HCT116 (cell line): ENCODE results near the gene IL17RE. TPM values are rescaled to one million over a fixed set of nuclear protein-coding genes. Genes with fewer than 3 reads are reported as not detected.

ENCODE experiments used
- ATAC-seq: fragments of 200-7000 bp; cut with Tn5 transposase; 2 replicates; pipeline ENCODE4 v1.9.1; 2020; ENCODE audit warnings: mild to moderate bottlenecking, moderate library complexity
- BruUV-seq: library from RNA; stranded (reverse); fragments of 400-500 nt; replicated peaks from 2 replicates; lab custom pipeline; 2021; lab: Mats Ljungman, UMichigan
- CTCF ChIA-PET: fragments of 300-600 bp; sonication (Branson Sonifier 250); formaldehyde crosslinking; loops from one replicate; lab custom pipeline; 2021; ENCODE audit warnings: antibody characterized with exemption; lab: Charles Lee
- POLR2A ChIA-PET: fragments of 300-600, 350-600 bp; sonication (Branson Sonifier 250); formaldehyde crosslinking; loops from one replicate; lab custom pipeline; 2021; ENCODE audit warnings: antibody characterized with exemption; lab: Charles Lee
- RAD21 ChIA-PET, 2 experiments: fragments of 300-600 bp; sonication (Branson Sonifier 250); formaldehyde crosslinking; loops; one replicate each; lab custom pipeline; 2023; ENCODE audit warnings: low total read pairs in 2 of 2; ENCODE audit not compliant: uncharacterized antibody in 2 of 2, unreplicated experiment in 2 of 2, low non-redundant PET in 1 of 2; lab: Charles Lee
- DNase-seq: peaks from one replicate; pipeline ENCODE4 v3.0.0-alpha.2; 2010; ENCODE audit warnings: low read depth, low spot score
- H2AFZ ChIP-seq: fragments of 200-600 bp; shearing (Covaris generic), sonication (generic); 2 replicates; pipeline ENCODE4 v1.6.1; 2017; ENCODE audit warnings: low read depth, mixed run types, mixed read lengths, antibody characterized with exemption, low read length; ENCODE audit not compliant: poor library complexity, severe bottlenecking
- H3K27ac ChIP-seq: 2 replicates; pipeline ENCODE4 v1.5.1; 2012; ENCODE audit warnings: low read depth, low read length
- H3K27me3 ChIP-seq: fragments of 200-600 bp; sonication (generic); 2 replicates; pipeline ENCODE4 v1.6.1; 2016; ENCODE audit warnings: mixed run types, low read length, mixed read lengths; ENCODE audit not compliant: insufficient read depth
- H3K36me3 ChIP-seq, 2 experiments: fragments of 200-500 bp in 1 of 2; fragments of 200-600 bp in 1 of 2; sonication (Bioruptor generic) in 1 of 2; sonication (generic) in 1 of 2; 2 replicates each; pipeline versions ENCODE4 v1.5.1 to v1.6.1; 2014 to 2016; ENCODE audit warnings: low read length in 2 of 2, inconsistent platforms in 1 of 2, mixed read lengths in 1 of 2, mixed run types in 1 of 2; ENCODE audit not compliant: insufficient read depth in 2 of 2, control insufficient read depth in 1 of 2
- H3K4me1 ChIP-seq, 2 experiments: fragments of 200-600 bp in 1 of 2; sonication (generic) in 1 of 2; 2 replicates each; pipeline versions ENCODE4 v1.5.1 to v1.6.1; 2012 to 2017; ENCODE audit warnings: low read length in 2 of 2, inconsistent platforms in 1 of 2, mild to moderate bottlenecking in 1 of 2, mixed read lengths in 1 of 2, mixed run types in 1 of 2, moderate library complexity in 1 of 2; ENCODE audit not compliant: insufficient read depth in 2 of 2, control insufficient read depth in 1 of 2
- H3K4me2 ChIP-seq: fragments of 200-600 bp; sonication (generic); 2 replicates; pipeline ENCODE4 v1.6.1; 2017; ENCODE audit warnings: mixed run types, low read length, mixed read lengths
- H3K4me3 ChIP-seq, 2 experiments: fragments of 200-600 bp in 1 of 2; sonication (generic) in 1 of 2; replicated peaks in 1 of 2; 2 replicates each; pipeline ENCODE4 v1.5.1; 2011 to 2016; ENCODE audit warnings: low read length in 2 of 2, control low read depth in 1 of 2, low read depth in 1 of 2, mild to moderate bottlenecking in 1 of 2, mixed read lengths in 1 of 2, mixed run types in 1 of 2
- H3K79me2 ChIP-seq: fragments of 200-600 bp; sonication (generic); 2 replicates; pipeline ENCODE4 v1.6.1; 2017; ENCODE audit warnings: mild to moderate bottlenecking, mixed run types, low read length, moderate library complexity, mixed read lengths; ENCODE audit not compliant: insufficient read depth
- H3K9ac ChIP-seq: fragments of 200-600 bp; sonication (generic); 2 replicates; pipeline ENCODE4 v1.6.1; 2016; ENCODE audit warnings: low read length, mixed read lengths
- H3K9me2 ChIP-seq: fragments of 200-600 bp; sonication (generic), shearing (Covaris generic); 2 replicates; pipeline ENCODE4 v1.6.1; 2017; ENCODE audit warnings: mixed run types, mild to moderate bottlenecking, moderate library complexity; ENCODE audit not compliant: insufficient read depth
- H3K9me3 ChIP-seq, 2 experiments: fragments of 200-500 bp in 1 of 2; fragments of 200-600 bp in 1 of 2; sonication (Bioruptor generic) in 1 of 2; sonication (generic) in 1 of 2; 2 replicates each; pipeline ENCODE4 v1.6.1; 2014 to 2017; ENCODE audit warnings: low read length in 2 of 2, mixed read lengths in 2 of 2, inconsistent platforms in 1 of 2, low read depth in 1 of 2, mild to moderate bottlenecking in 1 of 2, mixed run types in 1 of 2, moderate library complexity in 1 of 2; ENCODE audit not compliant: control insufficient read depth in 1 of 2, insufficient read depth in 1 of 2
- H4K20me1 ChIP-seq: fragments of 200-600 bp; sonication (generic), shearing (Covaris generic); 2 replicates; pipeline ENCODE4 v1.6.1; 2017; ENCODE audit warnings: mixed run types, mild to moderate bottlenecking, moderate library complexity; ENCODE audit not compliant: insufficient read depth
- ATF3 ChIP-seq: IDR thresholded peaks from 2 replicates; pipeline ENCODE4 v1.6.1; 2012
- CBX3 ChIP-seq: IDR thresholded peaks from 2 replicates; pipeline ENCODE4 v1.6.1; 2012; ENCODE audit warnings: low read depth
- CTCF ChIP-seq, 3 experiments: fragments of 200-600 bp in 1 of 3; sonication (generic) in 1 of 3; IDR thresholded peaks in 2 of 3; conservative IDR thresholded peaks in 1 of 3; 2 replicates each; pipeline ENCODE4 v1.5.1; 2012 to 2017; ENCODE audit warnings: low read depth in 2 of 3, low read length in 2 of 3, antibody characterized with exemption in 1 of 3, borderline replicate concordance in 1 of 3, control low read depth in 1 of 3, mild to moderate bottlenecking in 1 of 3, mixed read lengths in 1 of 3, mixed run types in 1 of 3, moderate library complexity in 1 of 3; ENCODE audit not compliant: insufficient read depth in 1 of 3
- EZH2 ChIP-seq: fragments of 200-600 bp; sonication (generic); IDR thresholded peaks from 2 replicates; pipeline ENCODE4 v1.6.1; 2017; ENCODE audit warnings: antibody characterized with exemption, mixed run types
- EZH2phosphoT487 ChIP-seq: fragments of 200-600 bp; IDR thresholded peaks from 2 replicates; pipeline ENCODE4 v1.6.1; 2018; ENCODE audit warnings: antibody characterized with exemption, borderline replicate concordance
- FOSL1 ChIP-seq: IDR thresholded peaks from 2 replicates; pipeline ENCODE4 v1.6.1; 2012; ENCODE audit warnings: low read depth
- JUND ChIP-seq: IDR thresholded peaks from 2 replicates; pipeline ENCODE4 v1.6.1; 2012
- POLR2A ChIP-seq: IDR thresholded peaks from 2 replicates; pipeline ENCODE4 v1.7.0; 2011; ENCODE audit warnings: borderline replicate concordance; ENCODE audit not compliant: insufficient read depth, insufficient read length; ENCODE audit errors: extremely low read depth
- POLR2AphosphoS5 ChIP-seq: IDR thresholded peaks from 2 replicates; pipeline ENCODE4 v1.6.1; 2011; ENCODE audit warnings: mild to moderate bottlenecking, low read depth, low read length, moderate library complexity
- intact Hi-C: fragments of 100-400 bp; cut with micrococcal nuclease; formaldehyde crosslinking; loops from 2 replicates; pipeline ENCODE4 v1.10.0; 2022
- total RNA-seq: library from RNA; stranded (reverse); gene quantifications from one replicate; pipeline ENCODE4 v1.2.1, GENCODE V29; 2021; ENCODE audit not compliant: unreplicated experiment

The IL17RE gene
- total RNA-seq, 1 experiment from 2014 or later = 14.3 TPM

- BruUV-seq = no TSS peak
- Histone ChIP-seq H3K36me3 (no peaks in the 10 kb centered on the region), H3K4me1 (peaks cover 2 to 11% of the 10 kb centered on the region in 2 experiments; a peak in 2 of 4 replicates), H4K20me1 (no peaks in the 10 kb centered on the region), H3K79me2 (no peaks in the 10 kb centered on the region), H2AFZ (no peak overlapping the region), H3K27ac (no peak overlapping the region), H3K27me3 (no peaks in the 10 kb centered on the region), H3K9ac (no peak overlapping the region)
- ChIA-PET RAD21 (no interaction called here), CTCF (no interaction called here), POLR2A (no interaction called here)
- DNase-seq = no peak
- ATAC-seq = no peak
- intact Hi-C loops = loop anchor here (10.0 kb wide), 1 partner anchor 284 kb away; no protein-coding TSS in a partner anchor
- TF ChIP-seq POLR2A (no peak), EZH2phosphoT487 (no peak), ATF3 (no peak), CTCF (IDR thresholded peaks at IDR 0.05 in 2 of 3, conservative IDR thresholded peaks at IDR 0.05 in 1 of 3; ENCODE audit: borderline replicate concordance in 1 of 3, insufficient read depth in 1 of 3, low read depth in 2 of 3, low read length in 2 of 3) (no peak), POLR2AphosphoS5 (no peak), JUND (no peak), CBX3 (no peak), EZH2 (no peak), FOSL1 (no peak)
- TF ChIP-seq, all 23 proteins: peak for 0
- no peak overlapping the region for H3K4me2 ChIP-seq
- no peaks in the 10 kb centered on the region for H3K9me2 ChIP-seq
- no peaks in the 10 kb centered on the region for H3K9me3 ChIP-seq
- H3K4me3 ChIP-seq = no peak overlapping the region
Measured at GRCh38 chr3:9940746-9941145, 38.1 kb downstream of the IL17RE start.
